HG02981 (cell line): ENCODE measurements around the gene NDUFAF7.
"Not testable (repeated sequence)": the region's sequence is repeated elsewhere in the genome, so short reads cannot be mapped to it uniquely, and the experiment has no call there.

Experiments used
- ATAC-seq: cut with Tn5 transposase; IDR thresholded peaks from one replicate; pipeline ENCODE4 v1.9.1; 2021; ENCODE audit warnings: mild to moderate bottlenecking, moderate library complexity; ENCODE audit not compliant: unreplicated experiment

The NDUFAF7 gene

DNA sequence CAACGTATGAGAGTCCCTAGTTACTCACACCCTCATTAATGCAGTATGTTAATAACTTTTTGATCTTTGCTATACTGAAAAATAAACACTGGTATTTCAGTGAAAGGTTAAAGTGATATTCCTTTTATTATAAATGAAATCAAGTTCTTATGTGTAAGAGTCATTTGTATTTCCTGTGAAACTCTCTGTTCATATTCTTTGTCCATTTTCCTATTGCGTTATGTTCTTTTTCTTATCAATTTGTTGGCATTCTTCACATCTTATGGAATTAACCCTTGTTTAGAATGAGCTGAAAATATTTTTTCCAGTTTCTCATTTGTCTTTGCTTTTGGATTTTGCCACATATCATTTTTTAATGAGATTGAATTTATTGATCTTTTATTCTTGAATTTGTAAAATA, 44.8 kb downstream of the NDUFAF7 start:
- ATAC-seq: no peak

DNA sequence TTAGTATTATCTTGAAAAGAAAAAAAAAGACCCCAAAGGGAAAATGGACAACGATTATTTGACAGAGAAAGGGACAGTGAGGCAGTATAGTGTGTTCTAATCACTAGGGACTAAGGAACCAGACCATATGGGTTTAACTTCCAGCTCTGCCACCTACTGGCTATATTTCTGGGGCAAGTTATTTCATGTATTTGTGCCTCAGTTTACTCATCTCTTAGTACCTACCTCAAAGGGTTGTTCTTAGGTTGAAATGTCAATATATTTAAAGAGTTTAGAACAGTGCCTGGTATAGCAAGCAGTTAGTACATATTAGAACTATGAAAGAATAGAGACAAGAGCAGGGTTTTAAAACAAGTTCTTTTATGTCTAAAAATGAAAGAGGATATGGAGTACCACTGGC, 50.5 kb downstream of the NDUFAF7 start:
- ATAC-seq: no peak

DNA sequence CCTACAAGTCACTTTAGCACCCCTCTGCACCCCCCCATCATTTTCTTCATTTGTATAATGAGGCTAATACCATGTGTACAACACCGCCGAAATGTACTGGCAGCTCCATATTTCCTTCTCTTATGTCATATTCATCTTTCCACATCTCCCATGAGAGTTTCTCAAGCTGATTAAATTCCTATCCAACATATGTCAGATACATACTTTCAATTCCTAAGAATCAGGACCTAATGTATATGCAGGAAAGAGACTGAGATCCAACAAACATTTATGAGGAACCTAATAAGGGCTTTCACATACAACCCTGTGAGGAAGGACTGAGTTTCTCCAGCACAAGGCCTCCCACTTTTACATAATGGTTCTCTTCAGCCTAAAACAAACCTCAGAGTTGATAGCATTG, 51.3 kb downstream of the NDUFAF7 start:
- no peak for ATAC-seq

DNA sequence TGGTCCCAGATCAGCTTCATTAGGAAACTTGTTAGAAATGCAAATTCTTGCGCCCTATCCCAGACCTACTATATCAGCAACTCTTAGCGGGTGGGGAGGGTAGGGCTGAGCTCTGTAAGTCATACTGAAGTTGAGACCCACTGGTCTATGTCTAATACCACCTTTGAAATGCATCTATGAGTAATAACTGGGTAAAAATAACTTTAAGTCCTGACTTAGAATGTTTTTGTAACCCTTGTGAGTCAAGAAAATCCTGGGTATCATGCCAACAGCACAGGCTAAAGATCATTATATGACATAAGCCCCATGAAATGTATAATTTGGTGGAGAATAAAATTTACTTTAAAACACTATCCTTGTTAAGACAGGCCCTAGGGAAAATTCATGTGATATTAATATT, 51.7 kb downstream of the NDUFAF7 start:
- no peak for ATAC-seq

DNA sequence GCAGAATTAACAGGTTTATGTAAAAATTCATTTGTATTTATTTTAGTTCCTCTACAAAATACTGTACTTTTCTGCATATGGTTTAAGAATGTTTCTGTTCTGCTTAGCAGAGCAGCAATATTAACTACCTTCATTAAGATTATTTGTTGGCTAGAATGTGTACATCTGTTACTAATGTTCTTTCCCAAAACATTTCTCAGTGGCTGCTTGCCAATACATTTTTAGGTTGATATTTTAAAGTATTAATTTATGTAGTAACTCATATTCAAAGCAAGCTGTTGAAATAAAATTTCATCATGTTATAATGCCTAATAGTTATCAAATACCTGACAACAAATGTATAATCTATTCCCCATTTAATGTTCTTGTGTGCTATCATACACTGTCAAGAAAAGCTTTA, 52.9 kb downstream of the NDUFAF7 start:
- no peak for ATAC-seq

DNA sequence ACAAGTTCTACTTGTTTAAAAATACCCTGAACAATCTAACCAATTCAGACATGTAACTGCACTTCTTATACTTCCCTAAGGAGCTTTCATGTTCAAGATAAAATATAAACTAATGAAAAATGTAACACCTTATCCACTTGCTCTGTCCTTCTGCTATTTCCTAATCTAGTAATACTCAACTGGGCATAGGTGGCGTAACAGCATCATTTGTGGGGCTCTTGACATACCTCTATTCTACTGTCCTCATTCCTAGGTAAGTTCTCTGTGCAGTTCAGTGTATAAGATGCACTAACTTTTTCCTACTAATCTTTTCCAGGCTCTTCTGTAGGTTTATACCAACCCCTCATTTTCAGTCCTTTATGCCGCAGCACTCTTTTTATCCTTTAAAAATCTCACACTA, 56.5 kb downstream of the NDUFAF7 start:
- no peak for ATAC-seq

DNA sequence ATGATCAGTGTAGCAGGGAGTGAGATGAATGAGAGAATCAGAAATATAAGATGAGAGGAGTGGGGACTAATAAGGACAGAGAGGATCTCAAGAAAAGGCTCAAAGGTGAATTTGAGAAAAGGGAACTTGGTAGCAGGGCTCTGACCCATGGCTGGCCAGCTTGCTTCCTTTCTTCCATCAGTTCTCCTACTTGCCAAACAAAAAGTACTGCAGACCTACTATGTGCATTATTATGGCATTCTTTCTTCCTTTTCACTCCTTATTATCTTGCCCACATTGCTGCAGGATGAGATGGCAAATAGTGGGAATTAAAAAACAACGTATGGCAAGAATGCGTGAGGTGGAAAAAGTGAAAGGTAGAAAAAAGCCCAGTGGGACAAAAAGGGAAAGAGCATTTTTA, 60.2 kb downstream of the NDUFAF7 start:
- ATAC-seq: no peak

DNA sequence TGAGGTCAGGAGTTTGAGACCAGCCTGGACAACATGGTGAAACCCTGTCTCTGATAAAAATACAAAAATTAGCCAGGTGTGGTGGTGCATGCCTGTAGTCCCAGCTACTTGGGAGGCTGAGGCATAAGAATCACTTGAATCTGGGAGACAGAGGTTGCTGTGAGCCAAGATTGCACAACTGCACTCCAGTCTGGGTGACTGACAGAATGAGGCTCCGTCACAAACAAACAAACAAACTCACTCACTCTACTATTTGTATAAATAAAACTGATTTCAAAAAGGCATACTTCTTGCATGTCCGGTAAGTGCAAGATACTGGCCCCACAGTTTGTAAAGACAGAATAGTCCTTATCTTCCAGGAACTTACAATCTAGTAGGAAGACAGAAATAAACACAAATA, 63.4 kb downstream of the NDUFAF7 start:
- ATAC-seq: not testable (repeated sequence)

DNA sequence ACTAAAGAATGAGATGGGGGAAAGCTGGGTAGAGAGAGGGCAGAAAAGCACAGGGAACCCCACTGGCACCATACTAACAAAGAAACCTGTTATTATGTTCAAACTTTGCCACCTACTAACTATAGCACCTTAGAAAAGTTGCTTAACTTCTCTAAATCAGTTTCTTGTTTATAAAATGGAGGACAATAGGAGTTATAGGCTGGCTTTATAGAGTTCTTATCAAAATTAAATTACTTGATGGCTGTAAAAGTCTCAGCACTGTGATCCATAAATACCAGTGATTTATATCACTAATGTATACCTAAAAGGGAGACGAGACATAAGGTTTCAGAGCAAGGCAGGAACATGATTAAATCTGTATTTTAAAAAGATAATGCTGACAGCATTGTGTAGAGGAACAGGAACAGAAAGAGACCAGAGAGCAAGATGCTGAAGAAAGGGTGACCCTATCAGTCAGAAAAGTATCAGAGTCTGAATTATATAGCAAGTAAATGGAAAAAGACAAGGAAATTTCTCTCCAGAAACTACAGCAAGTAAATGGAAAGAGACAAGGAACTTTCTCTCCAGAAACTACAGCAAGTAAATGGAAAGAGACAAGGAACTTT, 64.1 kb downstream of the NDUFAF7 start:
- no peak for ATAC-seq

DNA sequence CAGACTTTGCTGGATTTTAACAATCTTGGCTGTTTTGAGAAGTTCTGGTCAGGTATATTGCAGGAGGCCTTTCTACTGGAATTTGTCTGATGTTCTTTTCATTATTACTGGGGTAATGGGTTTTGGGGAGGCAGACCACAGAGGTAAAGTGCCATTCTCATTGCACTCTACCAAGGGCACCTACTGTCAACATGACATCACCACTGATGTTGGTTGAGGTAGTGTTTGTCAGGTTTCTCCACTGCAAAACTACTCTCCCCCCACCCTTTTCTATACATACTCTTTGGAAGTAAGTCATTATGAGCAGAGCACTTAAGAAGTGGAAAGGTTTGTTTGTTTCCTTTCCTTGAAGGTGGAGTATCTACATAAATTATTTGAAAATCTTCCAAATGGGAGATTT, 66.2 kb downstream of the NDUFAF7 start:
- ATAC-seq: no peak
